ENCODE results near the gene KIRREL3.

KIRREL3 gene

GRCh38 chr11:126479178-126479930, 521.2 kb downstream of the KIRREL3 start:
- DNase-seq = no peak

- no peak for DNase-seq
Observed at GRCh38 chr11:126478466-126478865, 522.1 kb downstream of the KIRREL3 start.

GRCh38 chr11:126477535-126478305, 522.9 kb downstream of the KIRREL3 start:
- no peak for DNase-seq

DNA sequence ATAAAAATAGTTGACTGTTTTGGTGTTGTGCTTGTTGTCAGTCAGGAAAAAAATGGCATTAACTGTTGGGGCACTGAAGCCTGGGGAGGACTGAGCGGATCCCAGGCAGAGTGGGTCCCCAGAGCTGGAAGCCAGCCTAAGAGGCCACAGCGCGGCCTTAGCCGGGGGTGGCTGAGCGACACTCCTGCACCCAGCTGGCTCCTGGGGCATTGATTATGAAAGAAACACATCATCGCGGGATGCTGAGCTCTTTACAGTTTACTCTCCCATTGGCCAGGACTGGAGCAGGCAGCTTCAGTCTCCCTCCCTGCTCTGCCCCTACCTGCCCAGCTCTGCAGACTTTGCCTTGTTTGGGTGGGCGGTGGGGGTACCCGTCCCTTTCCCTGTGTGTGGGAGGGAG, 523.6 kb downstream of the KIRREL3 start:
- no peak for DNase-seq

DNA sequence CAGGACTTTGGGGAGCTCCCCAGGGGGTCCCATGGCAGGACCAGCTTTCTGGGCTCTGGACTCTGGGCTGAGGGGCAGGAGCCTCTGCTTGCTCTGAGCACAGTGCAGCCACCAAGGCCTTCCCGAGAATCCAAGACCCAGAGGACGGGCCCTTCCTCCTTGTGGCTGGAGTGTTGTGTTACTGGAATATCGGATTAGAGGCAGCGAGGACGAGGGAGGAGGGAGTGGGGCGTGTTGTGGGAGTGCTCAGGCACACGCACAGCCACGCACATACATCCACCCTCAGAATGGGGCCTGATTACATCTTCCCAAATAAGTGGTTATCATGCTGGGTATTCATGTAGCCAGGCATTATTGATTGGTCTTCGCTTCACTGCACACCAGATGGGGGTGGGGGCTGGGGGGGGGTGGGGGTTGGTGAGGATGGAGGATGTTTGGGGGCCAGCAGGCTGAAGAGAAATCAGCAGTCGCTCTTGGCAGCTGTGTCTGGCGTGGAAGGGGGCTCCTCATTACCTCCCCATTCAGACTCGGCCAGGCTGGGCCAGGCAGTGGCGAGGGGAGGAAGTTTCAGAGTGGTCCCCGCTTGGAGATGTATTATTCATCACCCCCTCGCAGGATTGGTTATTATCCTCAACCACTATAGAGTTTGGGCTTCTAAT, 524.2 kb downstream of the KIRREL3 start:
- no peak for DNase-seq

- DNase-seq = no peak
Observed at GRCh38 chr11:126475014-126475991, 525.3 kb downstream of the KIRREL3 start.

DNA sequence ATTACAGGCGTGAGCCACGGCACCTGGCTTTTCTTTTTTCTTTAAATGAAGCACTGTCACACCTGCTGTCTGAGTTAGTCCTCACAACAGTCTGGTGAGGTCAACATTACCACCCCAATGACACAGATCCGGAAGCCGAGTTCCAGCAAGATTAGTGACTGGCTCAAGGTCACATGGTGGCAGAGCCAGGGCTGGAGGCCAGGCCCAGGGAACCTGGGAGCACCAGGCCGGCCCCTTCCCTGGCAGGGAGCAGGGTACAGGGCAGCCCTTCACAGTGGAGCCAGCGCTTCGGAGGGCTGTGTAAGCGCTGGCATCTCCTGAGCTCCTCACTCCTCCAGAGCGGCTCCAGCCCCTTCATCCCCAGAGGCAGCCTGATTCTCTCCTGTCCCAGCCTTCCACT, 526.4 kb downstream of the KIRREL3 start:
- DNase-seq = no peak

DNA sequence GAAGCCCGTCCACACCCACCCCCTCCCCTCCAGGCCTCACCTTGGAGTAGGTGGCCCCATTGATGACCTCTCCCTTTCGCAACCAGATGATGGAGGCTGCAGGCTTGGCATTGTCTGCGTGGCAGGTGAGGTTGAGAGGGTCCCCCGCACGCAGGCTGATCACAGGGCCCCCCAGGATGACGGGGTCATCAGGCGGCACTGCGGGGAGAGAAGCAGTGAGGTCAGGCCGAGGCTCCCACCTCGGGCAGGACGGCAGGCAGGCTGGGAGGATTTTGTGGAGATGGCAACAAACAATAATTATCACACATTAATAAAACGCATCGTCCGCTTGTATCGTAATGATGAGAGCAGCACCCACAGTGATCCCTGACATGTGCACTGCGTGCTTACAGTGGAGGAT, 527.3 kb downstream of the KIRREL3 start:
- DNase-seq = no peak

- DNase-seq = no peak
Observed at GRCh38 chr11:126469311-126469710, 531.3 kb downstream of the KIRREL3 start.

- no peak for DNase-seq
Observed at GRCh38 chr11:126468102-126468521, 532.5 kb downstream of the KIRREL3 start.

DNA sequence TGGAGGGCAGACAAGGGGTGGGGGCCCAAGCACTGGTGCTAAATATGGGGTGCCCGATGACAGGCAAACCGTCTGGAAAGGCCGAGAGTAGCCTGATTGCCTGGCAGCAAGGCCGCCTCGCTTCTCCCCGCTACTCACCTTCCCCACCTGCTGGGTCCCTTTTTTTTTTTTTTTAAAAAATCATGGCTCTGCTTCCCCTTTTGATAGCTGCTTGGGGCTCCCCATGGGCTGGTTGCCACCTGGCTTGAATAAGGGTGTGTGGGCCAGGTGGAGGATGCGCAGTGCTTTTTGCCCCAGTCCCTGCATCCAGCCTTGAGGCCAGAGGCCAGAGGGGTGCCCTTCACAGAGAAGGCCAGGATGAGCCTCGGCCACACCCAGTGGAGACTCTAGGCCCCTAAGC, 533.1 kb downstream of the KIRREL3 start:
- no peak for DNase-seq

GRCh38 chr11:126467046-126467370, 533.6 kb downstream of the KIRREL3 start:
- DNase-seq = no peak

GRCh38 chr11:126466236-126467045, 534.1 kb downstream of the KIRREL3 start:
- DNase-seq = no peak

- DNase-seq = no peak
Observed at GRCh38 chr11:126465573-126466188, 534.9 kb downstream of the KIRREL3 start.

GRCh38 chr11:126464796-126465195, 535.8 kb downstream of the KIRREL3 start:
- DNase-seq = no peak

DNA sequence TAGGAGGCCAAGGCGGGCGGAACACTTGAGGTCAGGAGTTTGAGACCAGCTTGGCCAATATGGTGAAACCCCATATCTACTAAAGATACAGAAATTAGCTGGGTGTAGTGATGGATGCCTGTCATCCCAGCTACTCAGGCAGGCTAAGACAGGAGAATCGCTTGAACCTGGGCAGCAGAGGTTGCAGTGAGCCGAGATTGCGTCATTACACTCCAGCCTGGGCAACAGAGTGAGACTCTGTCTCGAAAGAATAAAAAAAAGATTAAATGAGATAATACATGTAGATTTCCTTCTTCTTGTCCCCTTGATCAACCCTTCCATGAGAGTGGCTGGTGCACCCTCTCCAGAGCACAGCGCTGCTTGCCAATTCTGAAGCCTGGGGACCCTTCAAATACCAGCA, 538.1 kb downstream of the KIRREL3 start:
- DNase-seq = no peak

DNA sequence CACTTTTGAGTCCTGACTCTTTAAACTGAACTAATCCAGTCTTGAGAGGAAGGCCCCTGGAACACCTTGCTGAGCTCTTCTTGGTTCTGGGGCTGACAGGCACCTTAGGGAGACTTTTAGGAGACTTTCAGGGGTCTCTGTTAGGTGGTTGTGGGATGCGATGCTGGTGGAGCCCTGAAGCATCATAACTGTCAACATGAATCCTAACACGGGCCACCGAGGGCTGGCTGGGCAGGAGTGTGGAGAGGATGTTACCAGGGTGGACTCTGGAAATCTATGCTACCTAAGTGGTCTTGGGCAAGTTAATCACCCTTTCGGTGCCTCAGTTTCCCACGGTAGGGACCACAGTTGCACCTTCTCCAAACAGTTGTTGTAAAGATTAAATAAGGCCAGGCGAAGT, 538.6 kb downstream of the KIRREL3 start:
- no peak for DNase-seq

- DNase-seq = no peak
Observed at GRCh38 chr11:126461096-126461440, 539.5 kb downstream of the KIRREL3 start.

- DNase-seq = no peak
Observed at GRCh38 chr11:126460417-126461095, 540.0 kb downstream of the KIRREL3 start.

DNA sequence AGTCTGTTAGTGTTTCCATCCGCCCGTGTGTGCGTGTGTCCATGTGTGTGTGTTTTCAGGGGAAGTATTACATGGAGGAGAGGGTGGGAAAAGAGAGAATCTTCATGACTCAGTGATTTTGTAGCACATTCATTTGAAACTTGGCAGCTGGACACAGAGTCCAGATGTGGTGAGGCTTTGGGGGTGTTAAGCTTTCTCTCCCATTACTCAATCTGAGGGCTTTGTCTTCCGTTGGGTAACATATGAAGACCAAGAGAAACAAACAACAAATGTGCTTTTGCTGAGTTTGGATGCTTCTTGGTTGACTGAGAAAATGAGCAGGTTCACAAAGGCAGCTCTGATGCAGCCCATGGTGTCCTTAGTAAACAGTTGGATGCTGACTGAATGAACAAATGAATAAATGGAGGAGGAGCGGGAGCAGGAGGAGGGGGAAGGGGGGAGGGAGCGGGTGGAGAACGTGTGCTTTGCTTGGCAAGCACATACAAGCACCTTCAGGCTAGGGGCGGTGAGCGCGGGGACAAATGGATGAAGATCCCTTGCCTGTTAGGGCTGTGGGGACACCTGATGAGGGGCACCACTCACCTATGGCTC, 540.8 kb downstream of the KIRREL3 start:
- DNase-seq = no peak

All from T-helper 9 cell (primary cell).